ENCODE data around the gene PLCG2. TPM values are rescaled to one million over a fixed set of nuclear protein-coding genes. Genes with fewer than 3 reads are reported as not detected.

Gene PLCG2
- total RNA-seq, 1 donor from 2014 or later, result 47.7 TPM

DNA sequence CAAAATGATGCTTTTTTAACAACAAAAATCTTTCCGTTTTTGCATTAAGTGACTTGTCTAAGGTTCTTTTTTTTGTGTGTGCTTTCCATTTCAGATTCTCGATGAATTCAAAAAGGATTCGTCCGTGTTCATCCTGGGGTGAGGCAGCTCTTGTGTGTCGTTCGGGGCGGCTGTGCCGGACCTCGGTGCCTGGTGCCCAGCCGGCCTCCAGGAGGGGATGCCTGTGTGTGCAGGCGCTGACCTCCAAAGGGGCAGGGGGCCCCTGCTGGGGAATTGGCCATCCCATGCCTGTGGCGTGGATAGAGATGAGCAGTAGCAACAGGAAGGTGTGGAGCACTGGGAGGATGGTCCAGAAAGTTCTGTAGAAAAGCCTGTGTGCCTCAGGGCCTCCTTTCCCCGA, 101.7 kb downstream of the PLCG2 start:
- Histone ChIP-seq H3K4me1 (no peaks in the 10 kb centered on the region), H3K9me3 (no peaks in the 10 kb centered on the region), H3K36me3 (peaks cover 7% of the 10 kb centered on the region), H3K4me3 (no peak overlapping the region), H3K27me3 (ENCODE audit: low read depth) (no peaks in the 10 kb centered on the region), H3K27ac (no peak overlapping the region)
- DNase-seq (no peak), ATAC-seq (no peak)
- intact Hi-C loops (cut with DNase I), result no loop called here
- TF ChIP-seq, protein P1, sequence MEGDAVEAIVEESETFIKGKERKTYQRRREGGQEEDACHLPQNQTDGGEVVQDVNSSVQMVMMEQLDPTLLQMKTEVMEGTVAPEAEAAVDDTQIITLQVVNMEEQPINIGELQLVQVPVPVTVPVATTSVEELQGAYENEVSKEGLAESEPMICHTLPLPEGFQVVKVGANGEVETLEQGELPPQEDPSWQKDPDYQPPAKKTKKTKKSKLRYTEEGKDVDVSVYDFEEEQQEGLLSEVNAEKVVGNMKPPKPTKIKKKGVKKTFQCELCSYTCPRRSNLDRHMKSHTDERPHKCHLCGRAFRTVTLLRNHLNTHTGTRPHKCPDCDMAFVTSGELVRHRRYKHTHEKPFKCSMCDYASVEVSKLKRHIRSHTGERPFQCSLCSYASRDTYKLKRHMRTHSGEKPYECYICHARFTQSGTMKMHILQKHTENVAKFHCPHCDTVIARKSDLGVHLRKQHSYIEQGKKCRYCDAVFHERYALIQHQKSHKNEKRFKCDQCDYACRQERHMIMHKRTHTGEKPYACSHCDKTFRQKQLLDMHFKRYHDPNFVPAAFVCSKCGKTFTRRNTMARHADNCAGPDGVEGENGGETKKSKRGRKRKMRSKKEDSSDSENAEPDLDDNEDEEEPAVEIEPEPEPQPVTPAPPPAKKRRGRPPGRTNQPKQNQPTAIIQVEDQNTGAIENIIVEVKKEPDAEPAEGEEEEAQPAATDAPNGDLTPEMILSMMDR (IDR thresholded peaks at IDR 0.05), result no peak

- TF ChIP-seq, protein P1 (IDR thresholded peaks at IDR 0.05), result no peak
- Histone ChIP-seq H3K4me1 (no peaks in the 10 kb centered on the region), H3K27ac (no peak overlapping the region), H3K36me3 (peaks cover 7% of the 10 kb centered on the region), H3K4me3 (no peak overlapping the region), H3K9me3 (no peaks in the 10 kb centered on the region), H3K27me3 (ENCODE audit: low read depth) (no peaks in the 10 kb centered on the region)
- DNase-seq (no peak), ATAC-seq (no peak)
- intact Hi-C loops (cut with DNase I), result no loop called here
Observed at GRCh38 chr16:81881228-81881627, 102.1 kb downstream of the PLCG2 start.

- Histone ChIP-seq H3K27me3 (ENCODE audit: low read depth) (no peaks in the 10 kb centered on the region), H3K4me1 (no peaks in the 10 kb centered on the region), H3K36me3 (peaks cover 7% of the 10 kb centered on the region), H3K9me3 (no peaks in the 10 kb centered on the region), H3K27ac (no peak overlapping the region), H3K4me3 (no peak overlapping the region)
- ATAC-seq (no peak), DNase-seq (no peak)
- TF ChIP-seq, protein P1 (IDR thresholded peaks at IDR 0.05), result no peak
- intact Hi-C loops (cut with DNase I), result no loop called here
Observed at GRCh38 chr16:81882559-81882958, 103.5 kb downstream of the PLCG2 start.

DNA sequence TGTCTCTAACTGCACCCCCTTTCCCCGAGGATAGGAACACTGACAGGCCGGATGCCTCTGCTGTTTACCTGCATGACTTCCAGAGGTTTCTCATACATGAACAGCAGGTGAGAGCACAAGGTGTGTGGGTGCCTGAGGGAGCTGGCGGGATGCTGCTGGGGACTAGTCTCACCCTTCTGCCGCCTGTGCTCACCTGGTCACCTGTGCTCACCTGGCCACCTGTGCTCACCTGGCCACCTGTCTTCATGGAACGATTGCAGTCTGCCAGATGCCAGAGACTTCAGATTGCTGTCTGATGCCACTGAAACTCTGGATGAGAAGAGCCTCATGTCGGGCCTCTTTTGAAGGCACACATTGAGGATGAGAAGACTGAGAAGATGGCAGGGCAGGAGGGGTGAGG, 104.1 kb downstream of the PLCG2 start:
- no peaks in the 10 kb centered on the region for H3K9me3 ChIP-seq
- intact Hi-C loops (cut with DNase I), result no loop called here
- DNase-seq (no peak), ATAC-seq (no peak)
- TF ChIP-seq, protein P1 (IDR thresholded peaks at IDR 0.05), result no peak
- no peaks in the 10 kb centered on the region for H3K4me1 ChIP-seq
- H3K27me3 ChIP-seq (ENCODE audit: low read depth), result no peaks in the 10 kb centered on the region
- peaks cover 7% of the 10 kb centered on the region for H3K36me3 ChIP-seq
- no peak overlapping the region for H3K27ac ChIP-seq
- H3K4me3 ChIP-seq, result no peak overlapping the region

GRCh38 chr16:81885976-81886586, 107.0 kb downstream of the PLCG2 start:
- ATAC-seq (peak in 1 of 2 donors; percentile 69), DNase-seq (no peak)
- Histone ChIP-seq H3K4me3 (no peak overlapping the region), H3K27me3 (ENCODE audit: low read depth) (no peaks in the 10 kb centered on the region), H3K9me3 (no peaks in the 10 kb centered on the region), H3K4me1 (no peaks in the 10 kb centered on the region), H3K27ac (no peak overlapping the region), H3K36me3 (peaks cover 9% of the 10 kb centered on the region)
- TF ChIP-seq, protein P1 (IDR thresholded peaks at IDR 0.05), result peak; percentile 64
- intact Hi-C loops (cut with DNase I), result no loop called here
